CD4-positive, alpha-beta T cell treated with Interleukin-4 for 1 hour (primary cell): Measurements from ENCODE around the gene RTL10.

Source experiments
- DNase-seq, 2 donors: peaks; one replicate each; pipeline ENCODE4 v3.0.0-alpha.2; 2020 to 2022

Gene RTL10

GRCh38 chr22:19821523-19822300, 33.0 kb downstream of the RTL10 start:
- no peak for DNase-seq

- DNase-seq = no peak
Measured at GRCh38 chr22:19820880-19821522, 33.7 kb downstream of the RTL10 start.

GRCh38 chr22:19819911-19820879, 34.5 kb downstream of the RTL10 start:
- DNase-seq = no peak

GRCh38 chr22:19819208-19819910, 35.3 kb downstream of the RTL10 start:
- no peak for DNase-seq

DNA sequence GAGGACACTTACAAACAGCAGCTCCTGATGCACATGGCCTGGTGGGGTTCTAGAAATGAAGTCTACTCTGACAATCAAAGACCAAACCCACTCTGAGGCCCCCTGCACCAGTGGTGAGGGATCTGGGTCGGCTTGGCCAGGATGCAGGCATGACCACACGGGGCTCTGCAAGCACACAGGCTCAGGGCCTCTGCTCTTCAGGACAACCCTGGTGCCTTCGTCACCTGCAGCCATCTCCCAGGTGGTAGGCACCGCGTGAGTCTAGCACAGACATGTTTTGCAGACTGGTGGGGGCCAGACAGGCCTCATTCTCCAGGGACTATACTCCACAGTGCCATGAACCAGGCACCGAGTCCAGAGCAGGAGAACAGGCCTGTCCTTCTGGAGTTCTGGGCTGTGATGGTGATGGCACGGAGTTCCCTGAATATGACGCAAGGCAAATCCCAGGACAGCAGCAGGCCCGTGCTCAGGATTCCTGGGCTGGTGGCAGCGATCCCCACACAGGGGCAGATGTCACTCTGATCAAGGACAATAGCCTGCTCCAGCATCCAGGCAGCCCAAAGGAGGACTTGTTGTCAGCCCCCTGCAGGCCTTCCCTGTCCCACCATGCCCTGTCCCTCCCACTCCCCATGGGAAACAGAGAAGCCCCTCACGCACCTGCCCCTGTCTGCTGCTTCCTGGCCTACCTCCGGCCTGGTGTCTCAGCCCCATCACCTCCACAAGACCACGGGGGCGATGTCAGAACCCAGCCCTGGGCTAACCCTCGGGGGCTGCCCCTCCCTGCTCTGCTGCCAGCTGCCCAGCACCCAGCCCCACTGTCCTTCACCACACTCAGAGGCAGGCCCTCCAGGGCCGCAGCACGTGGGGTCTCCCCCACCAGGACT, 36.1 kb downstream of the RTL10 start:
- no peak for DNase-seq

DNA sequence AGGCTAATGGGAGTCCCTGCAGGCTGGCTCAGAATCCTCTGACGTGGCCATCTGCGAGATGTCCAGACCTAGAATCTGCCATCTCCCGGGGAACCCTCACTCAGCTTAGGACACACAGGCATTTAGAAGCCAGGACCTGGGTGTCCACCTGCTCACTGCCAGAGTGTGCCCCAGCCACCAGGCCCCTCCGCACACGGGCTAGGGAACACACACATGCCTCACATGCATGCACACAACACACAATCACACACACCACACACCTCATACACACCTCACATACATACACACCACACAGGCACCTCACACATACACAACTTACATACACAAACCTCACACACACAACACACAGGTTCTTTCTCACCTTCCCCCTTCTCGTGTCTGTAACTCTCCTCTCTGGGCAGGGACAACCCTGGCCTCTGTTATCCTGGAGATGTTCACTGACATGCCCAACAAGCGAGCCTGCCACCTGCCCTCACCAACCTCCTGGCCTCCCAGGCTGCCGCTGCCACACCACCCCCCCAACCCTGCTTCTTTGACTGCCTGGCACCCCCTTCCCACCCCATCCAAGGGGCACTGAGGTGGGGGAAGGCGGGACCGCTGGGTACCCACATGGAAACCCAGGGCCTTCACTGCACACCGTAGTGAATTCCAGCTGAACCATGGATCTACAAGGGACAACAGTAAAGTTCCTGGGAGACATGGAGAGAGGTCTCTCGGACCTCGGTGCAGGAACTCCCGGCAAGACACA, 38.1 kb downstream of the RTL10 start:
- no peak for DNase-seq

GRCh38 chr22:19815823-19816290, 38.8 kb downstream of the RTL10 start:
- DNase-seq = no peak

DNA sequence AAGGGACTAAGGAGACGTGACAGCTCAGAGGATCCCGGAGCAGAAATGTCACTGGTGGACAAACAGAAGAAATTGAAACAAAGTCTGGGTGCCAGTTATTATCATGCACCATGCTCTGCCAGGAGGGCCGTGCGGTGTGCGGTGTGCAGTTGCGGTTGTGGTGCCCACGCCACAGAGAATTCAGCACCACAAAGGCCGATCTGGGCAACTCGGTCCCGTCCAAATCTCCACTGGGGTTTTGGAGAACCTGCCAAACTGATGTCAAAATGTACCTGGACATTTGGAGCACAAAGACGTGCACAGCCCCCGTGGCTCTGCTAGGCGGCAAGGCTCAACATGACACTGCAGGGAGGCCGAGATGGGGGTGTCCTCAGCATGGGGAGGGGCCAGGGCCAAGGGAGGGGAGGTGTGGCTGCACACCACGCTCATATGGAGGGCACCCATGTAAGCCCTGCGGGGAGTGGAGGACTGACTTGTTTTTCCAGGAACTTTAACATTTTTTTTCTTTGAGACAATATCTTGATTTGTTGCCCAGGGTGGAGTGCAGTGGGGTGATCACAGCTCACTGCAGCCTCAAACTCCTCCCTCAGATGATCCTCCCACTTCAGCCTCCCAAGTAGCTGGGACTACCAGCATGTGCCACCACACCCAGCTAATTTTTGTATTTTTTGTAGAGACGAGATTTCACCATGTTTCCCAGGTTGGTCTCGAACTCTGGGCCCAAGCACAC, 39.4 kb downstream of the RTL10 start:
- no peak for DNase-seq

GRCh38 chr22:19814428-19814827, 40.2 kb downstream of the RTL10 start:
- DNase-seq = no peak

- no peak for DNase-seq
Measured at GRCh38 chr22:19812910-19813309, 41.8 kb downstream of the RTL10 start.

DNA sequence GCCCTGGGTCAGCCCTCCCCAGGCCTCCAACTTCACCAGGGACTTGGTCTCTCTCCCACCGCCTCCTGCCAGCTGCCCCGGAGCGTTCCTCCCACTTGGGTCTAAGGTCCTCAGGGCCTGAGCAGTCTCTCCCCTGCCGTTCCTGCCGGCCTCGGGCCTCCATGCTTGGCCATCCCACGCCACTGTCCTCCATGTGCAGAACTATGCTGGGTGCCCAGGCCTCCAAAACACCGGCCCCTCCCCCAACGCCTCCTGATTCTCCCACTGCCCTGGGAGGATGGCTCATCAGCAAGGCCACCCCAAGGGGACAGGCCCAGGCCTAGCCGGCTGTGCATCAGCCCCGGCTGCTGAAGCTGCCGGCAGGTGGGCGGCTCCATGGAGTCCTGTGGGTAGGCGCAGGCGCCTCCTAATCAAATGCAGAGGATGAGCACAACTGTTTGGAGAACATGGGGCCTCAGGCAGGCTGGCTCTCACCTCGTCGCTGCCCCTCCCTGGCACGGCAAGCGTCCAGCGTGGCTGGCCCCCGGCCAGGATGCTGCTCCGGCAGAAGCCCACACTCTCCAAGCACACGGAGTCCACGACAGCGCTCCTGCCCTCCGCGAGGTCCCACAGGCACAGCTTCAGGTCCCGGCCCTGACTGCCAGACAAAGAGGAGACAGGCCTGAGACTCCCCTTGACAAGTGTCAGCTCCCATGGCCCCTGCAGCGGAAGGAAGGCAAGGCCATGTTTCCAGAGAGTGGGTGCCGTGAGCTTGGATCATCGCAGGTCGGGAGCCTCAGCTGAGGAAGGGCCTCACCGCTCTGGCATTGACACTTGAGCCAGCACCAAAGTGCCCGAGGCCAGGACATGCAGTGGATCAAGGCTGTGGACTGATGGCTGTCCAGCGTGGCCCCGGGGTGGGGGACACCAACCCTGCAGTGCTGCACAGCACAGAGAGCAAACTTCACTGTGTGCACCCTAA, 42.6 kb downstream of the RTL10 start:
- DNase-seq = no peak

- no peak for DNase-seq
Measured at GRCh38 chr22:19811211-19811621, 43.5 kb downstream of the RTL10 start.

- DNase-seq = no peak
Measured at GRCh38 chr22:19810381-19811201, 44.1 kb downstream of the RTL10 start.

- DNase-seq = no peak
Measured at GRCh38 chr22:19809741-19810140, 44.9 kb downstream of the RTL10 start.

- peak in 1 of 2 donors; percentile 1 for DNase-seq
Measured at GRCh38 chr22:19808873-19809478, 45.7 kb downstream of the RTL10 start.

- peak in 1 of 2 donors; percentile 7 for DNase-seq
Measured at GRCh38 chr22:19807914-19808872, 46.5 kb downstream of the RTL10 start.
